Fibroblast of skin of abdomen (primary cell): ENCODE data around the gene NISCH. TPM values are rescaled to one million over a fixed set of nuclear protein-coding genes. Genes with fewer than 3 reads are reported as not detected.

Experiments used
- DNase-seq: peaks from one replicate; pipeline ENCODE4 v3.0.0-alpha.2; 2013
- polyA plus RNA-seq, 2 experiments: library from polyadenylated mRNA; unstranded; fragments of 120-200 nt; gene quantifications; one replicate each; pipeline ENCODE4 v1.2.1, GENCODE V29; 2013; ENCODE audit not compliant: insufficient read length in 2 of 2

Gene NISCH
- 65.6 TPM for polyA plus RNA-seq (2013, experiment 1 of 2; ENCODE audit: insufficient read length)
- 66.8 TPM for polyA plus RNA-seq (2013, experiment 2 of 2; ENCODE audit: insufficient read length)

- peak; percentile 84 for DNase-seq
Observed at GRCh38 chr3:52455283-52456168, at the start of gene NISCH. NISCH (plus strand) TSS chr3:52455604; CDS start chr3:52455642, 38 bp downstream.

DNA sequence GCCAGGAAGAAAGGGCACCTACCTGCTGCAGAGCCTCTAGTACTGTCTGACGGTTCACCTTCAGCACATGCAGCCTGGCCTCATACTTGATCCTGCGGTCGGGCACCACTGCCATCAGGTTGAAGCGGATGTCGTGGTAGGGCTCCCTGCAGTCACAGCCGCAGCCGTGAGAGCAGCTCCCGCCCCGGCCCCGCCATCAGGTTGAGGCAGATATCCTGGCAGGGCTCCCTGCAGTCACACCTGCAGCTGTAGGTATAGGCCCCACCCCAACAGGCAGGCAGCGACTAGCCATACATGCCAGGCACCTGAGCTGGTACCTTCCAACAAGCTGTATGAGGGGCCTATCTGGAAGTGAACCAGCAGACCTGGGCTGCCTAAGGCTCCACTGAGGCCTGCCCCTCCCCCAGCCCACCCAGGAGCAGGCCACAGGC lies 49.2 kb upstream of the NISCH start:
- DNase-seq, result no peak

DNA sequence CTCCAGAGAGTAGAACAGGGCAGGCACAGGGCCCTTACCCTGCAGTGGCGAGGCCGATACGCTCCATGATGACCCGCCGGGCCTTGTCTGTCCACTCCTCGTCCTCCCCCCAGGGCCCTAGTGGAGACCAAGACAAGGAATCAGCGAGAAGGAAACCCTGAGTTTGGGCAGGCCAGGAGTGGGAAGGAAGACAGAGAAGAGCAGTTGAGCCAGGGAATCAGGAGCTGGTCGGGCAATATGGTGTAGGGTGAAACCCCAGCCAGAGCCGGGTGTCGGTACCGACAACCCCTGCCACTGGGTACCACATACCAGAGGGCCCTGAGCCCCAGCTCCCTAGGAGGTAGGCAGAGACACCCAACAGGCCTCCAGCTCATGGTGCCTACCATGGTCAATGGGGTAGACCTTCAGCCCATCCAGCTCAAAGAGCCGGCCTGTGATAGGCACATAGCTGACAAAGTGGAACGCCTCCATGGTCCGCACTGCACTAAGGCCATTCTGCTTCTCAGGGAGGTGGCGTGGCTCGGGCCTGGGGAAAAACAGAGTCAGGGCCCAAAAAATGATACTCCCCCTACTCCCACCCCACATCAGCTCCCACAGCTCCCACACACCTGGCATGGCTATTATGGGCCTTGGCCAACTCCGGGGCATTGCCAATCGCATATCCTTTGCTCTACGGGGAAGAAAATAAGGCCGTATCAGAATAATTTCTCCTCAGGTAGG lies 48.5 kb upstream of the NISCH start:
- DNase-seq, result no peak

DNA sequence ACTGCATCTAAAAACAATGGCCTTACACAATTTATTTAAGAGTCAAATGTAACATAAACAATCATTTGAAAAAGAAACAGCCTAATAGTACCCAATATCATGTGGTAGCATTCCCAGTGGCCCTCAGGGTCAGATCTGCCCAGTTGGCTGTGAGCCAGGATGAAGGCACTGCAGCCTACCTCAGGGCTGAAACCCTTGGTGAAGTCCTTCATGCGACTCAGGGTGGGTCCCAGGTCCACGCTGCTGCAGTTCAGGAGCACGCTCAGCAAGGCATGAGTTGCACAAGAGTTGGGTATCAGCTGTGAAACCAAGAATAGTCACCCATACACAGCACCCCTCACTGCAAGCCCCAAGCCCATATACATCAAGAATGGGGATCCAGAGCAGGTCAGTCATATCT lies 47.6 kb upstream of the NISCH start:
- DNase-seq, result no peak

GRCh38 chr3:52408466-52408865 lies 46.9 kb upstream of the NISCH start:
- no peak for DNase-seq

DNA sequence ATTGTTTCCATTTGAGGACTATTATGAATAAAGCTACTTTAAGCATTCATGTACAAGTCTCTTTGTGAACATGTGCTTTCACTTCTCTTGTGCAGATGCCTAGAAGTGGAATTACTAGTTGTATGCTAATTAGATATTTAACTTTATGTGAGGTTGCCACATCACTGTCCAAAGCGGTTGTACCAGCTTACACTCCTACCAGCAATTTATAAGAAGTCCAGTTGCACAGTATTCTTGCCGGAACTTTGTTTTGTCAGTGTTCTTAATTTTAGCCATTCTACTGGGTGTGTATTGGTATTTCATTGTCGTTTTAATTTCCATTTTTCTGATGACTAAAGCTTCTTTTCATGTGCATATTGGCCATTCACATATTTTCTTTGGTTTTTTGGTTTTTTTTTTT lies 39.6 kb upstream of the NISCH start:
- DNase-seq, result no peak

DNA sequence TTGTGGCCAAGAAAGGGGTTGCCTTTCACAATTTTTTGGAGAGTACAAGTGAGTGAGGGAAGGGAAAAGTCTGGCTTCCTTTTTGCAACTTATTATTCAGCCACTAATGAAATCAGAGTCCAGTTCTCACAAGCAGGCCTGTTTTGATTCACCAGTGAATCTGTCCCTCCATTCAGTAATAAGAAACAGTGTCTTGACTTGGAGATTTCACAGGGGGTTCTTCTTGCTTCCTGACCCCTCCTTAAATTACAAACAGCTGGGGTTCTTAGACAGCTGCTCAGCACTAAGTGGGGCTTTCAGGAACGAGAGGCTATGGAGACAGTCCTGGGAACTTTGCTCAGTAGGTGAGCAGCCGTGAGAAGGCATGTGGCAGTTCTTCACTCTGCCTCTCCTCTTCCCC lies 35.0 kb upstream of the NISCH start:
- no peak for DNase-seq

GRCh38 chr3:52422669-52423068 lies 32.7 kb upstream of the NISCH start:
- DNase-seq, result no peak

DNA sequence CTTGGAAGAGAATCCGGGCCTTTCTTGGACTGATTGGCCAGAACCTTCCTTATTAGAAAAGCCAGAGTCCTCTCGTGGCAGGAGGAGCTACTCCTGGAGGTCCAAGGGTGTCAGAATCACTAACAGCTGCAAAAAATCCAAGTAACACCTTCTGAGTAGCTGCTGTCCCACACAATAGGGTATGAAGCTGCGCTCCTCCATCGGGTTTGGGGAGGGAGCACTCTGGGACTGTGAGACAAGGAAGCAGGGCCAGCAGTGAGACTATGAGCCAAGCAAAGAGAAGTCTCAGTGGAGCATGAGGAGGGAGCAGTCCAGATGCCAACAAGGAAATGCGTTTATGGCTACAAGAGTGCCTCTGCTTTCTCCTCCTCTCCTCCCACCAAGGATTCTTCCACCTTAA lies 32.2 kb upstream of the NISCH start:
- no peak for DNase-seq

DNA sequence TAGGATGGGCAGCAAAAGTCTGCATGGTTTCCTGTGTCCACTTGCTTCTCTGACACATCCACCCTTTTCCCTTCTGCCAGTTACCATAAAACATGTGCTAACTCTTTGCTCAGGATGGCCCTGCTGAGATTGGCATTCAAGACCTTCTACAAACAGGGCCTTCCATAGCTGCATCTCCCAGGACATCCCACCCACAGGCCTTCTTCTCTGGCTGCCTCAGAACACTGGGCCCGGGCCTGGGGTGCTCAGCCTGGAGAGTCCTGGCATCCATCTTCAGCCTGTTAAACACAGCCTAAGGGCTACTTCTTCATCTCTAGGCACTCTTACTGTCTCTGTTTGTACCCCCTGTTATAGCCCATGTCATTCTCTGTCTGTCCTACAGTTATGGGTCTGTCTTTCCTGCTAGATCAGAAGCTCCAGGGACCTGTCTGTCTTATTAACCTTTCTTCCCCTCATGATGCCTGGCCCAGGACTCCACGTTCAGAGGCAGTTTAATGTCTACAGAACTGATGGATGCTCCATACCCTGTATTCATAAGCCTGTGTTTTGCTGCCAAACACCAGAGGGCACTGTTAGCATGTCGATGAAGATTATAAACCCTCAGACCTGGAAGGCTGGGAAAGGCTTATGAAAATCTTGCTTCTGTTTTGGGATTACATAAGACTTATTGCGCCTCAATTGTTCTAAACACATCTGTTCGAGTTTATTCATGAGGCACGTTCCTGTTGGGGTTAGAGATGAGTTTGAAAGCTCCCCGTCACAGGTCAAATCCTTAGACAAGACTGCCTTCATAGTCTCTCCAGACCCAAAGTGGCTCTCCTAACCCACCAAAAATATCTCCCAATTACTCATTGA lies 27.0 kb upstream of the NISCH start:
- peak; percentile 76 for DNase-seq

GRCh38 chr3:52429031-52429430 lies 26.4 kb upstream of the NISCH start:
- no peak for DNase-seq

DNA sequence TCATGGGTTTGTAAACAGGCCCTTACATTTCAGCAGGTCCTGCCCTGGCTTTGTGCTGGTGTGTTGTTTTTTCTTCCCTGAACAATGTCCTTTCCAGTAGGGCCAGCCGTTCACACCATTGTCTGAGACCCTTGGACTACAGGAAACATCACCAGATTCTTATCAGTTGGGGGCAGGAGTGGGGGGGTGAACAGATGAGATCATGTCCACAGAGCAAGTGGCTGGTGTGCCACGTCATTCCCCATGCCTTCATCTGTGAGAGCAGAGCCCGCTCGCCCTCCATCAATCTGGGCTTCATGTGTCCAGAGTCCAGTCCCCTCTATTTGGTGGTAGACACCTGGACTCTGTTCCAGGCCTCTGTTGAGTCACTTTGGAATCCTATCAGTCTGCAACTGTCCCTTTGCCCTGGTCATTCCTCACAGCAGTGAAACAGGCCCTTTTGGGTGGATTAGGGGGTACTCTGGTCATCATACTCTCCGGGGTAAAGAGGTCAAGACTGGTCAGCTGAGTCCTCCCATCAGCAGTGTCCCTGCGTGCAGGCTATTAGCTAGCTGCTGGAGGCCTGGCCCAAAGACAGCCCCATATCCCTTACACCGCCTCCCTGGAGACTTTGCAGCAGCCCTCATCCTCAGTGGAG lies 25.5 kb upstream of the NISCH start:
- DNase-seq, result peak; percentile 14

- no peak for DNase-seq
Observed at GRCh38 chr3:52430416-52430810, 25.0 kb upstream of the NISCH start.

GRCh38 chr3:52431459-52432223 lies 23.8 kb upstream of the NISCH start:
- no peak for DNase-seq

- DNase-seq, result no peak
Observed at GRCh38 chr3:52432225-52432624, 23.2 kb upstream of the NISCH start.

DNA sequence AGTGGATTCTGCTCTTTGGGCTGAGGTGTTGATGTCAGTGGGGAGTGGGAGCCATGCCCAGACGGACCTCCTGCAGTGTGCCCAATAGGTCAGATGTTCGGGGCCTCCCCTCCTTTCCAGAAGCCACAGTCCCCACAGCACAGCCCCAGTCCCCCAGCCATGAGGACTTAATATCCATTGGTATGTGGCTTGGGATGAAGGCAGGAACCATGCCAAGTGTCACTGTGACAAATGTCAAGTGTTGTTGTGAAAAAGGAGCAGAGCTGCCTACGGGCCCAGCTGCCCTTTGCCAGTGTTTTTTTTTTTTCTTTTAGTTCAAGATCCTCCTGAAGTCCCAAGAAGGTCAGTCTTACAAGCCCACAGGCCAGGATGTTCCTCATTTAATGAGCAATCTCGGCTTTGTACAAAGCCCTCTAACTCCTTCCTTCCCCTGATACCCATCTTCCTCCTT lies 22.7 kb upstream of the NISCH start:
- DNase-seq, result no peak

- DNase-seq, result no peak
Observed at GRCh38 chr3:52433328-52433995, 21.9 kb upstream of the NISCH start.

GRCh38 chr3:52433996-52434479 lies 21.4 kb upstream of the NISCH start:
- no peak for DNase-seq

DNA sequence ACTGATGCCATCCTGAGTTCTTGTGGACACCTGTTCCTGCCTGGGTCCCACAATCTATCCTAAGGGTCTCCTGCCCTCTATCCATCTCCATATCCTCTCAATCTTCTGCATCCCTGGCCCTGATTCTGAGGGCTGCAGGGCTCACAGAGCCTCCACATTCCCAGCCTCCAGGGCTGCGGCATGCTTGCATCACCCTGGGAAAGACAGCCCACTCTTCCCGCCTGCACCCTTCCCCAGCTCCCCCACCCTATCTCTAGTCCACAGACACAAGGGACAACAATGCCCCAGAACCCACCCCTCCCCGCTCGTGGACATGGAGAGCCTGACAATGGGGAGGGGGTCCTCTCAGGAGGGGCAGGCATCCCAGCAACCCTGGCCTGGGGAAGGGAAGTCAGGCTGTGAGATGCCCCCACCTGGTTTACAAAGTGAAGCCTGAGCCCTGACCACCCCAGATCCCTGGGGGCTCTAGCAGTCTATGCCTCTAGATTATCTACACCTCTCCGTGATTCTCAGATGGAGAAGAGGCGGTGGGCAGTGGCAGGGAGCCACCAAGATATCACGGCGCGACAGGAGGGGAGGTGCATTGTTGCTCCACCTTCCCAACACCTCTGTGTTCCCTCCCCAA lies 20.8 kb upstream of the NISCH start:
- no peak for DNase-seq
